K562 (cell line): Measurements from ENCODE around the gene C17orf78. TPM values are rescaled to one million over a fixed set of nuclear protein-coding genes. Genes with fewer than 3 reads are reported as not detected.

Experiments used
- ATAC-seq: fragments of 200-7000 bp; cut with Tn5 transposase; 3 replicates; pipeline ENCODE4 v1.9.1; 2020; ENCODE audit warnings: moderate library complexity
- BruUV-seq: library from RNA; stranded (reverse); fragments of 400-500 nt; replicated peaks from 2 replicates; lab custom pipeline; 2021; lab: Mats Ljungman, UMichigan
- CTCF ChIA-PET: fragments of 300-600 bp; formaldehyde crosslinking; extraction: SDS; loops from one replicate; lab custom pipeline; 2021; ENCODE audit warnings: low intra/inter-chr PET ratio; lab: Yijun Ruan, JAX
- POLR2A ChIA-PET: fragments of 300-600, 350-650 bp; sonication (Branson Sonifier 250); formaldehyde crosslinking; extraction: SDS; loops from one replicate; lab custom pipeline; 2021; ENCODE audit warnings: antibody characterized with exemption, inconsistent platforms; lab: Yijun Ruan, JAX
- DNase-seq, 4 experiments: peaks; one replicate each; pipeline versions ENCODE4 v3.0.0 to v3.0.0-alpha.2; 2011 to 2018; ENCODE audit warnings: low spot score in 3 of 4, mixed read lengths in 3 of 4; ENCODE audit errors: extremely low read depth in 1 of 4
- FAIRE-seq: peaks from 2 replicates; lab custom pipeline; 2011; peaks lifted over from hg19 to GRCh38; lab: Jason Lieb, UNC
- H2AFZ ChIP-seq: 2 replicates; pipeline ENCODE4 v1.6.0; 2011; ENCODE audit warnings: low read depth, low read length, control low read depth, inconsistent platforms
- H3K27ac ChIP-seq: fragments of 200-600 bp; 3 replicates; pipeline ENCODE4 v1.8.0; 2011; ENCODE audit warnings: low read depth, mild to moderate bottlenecking, control low read depth, inconsistent platforms, low read length, moderate library complexity, mixed read lengths; ENCODE audit errors: extremely low read depth
- H3K27me3 ChIP-seq, 2 experiments: fragments of 300-600 bp in 1 of 2; 2 replicates in 1 of 2; 3 replicates in 1 of 2; pipeline versions ENCODE4 v1.6.0 to v1.8.0; 2011; ENCODE audit warnings: inconsistent platforms in 2 of 2, low read length in 2 of 2, mild to moderate bottlenecking in 1 of 2, mixed read lengths in 1 of 2, moderate library complexity in 1 of 2; ENCODE audit not compliant: control insufficient read depth in 2 of 2, insufficient read depth in 2 of 2
- H3K36me3 ChIP-seq: fragments of 300-600 bp; 3 replicates; pipeline ENCODE4 v1.8.0; 2011; ENCODE audit warnings: mild to moderate bottlenecking, low read length, inconsistent platforms; ENCODE audit not compliant: control insufficient read depth, insufficient read depth
- H3K4me1 ChIP-seq, 2 experiments: fragments of 200-600 bp in 1 of 2; replicated peaks in 1 of 2; 2 replicates in 1 of 2; 3 replicates in 1 of 2; pipeline versions ENCODE4 v1.5.1 to v1.8.0; 2011; ENCODE audit warnings: inconsistent platforms in 2 of 2, low read length in 2 of 2, mild to moderate bottlenecking in 1 of 2, mixed read lengths in 1 of 2, moderate library complexity in 1 of 2; ENCODE audit not compliant: control insufficient read depth in 2 of 2, insufficient read depth in 2 of 2
- H3K4me2 ChIP-seq: 2 replicates; pipeline ENCODE4 v1.6.1; 2011; ENCODE audit warnings: low read length, control low read depth, inconsistent platforms, mixed read lengths; ENCODE audit not compliant: insufficient read depth
- H3K4me3 ChIP-seq: fragments of 200-600 bp; sonication (generic), shearing (Covaris generic); 2 replicates; pipeline ENCODE4 v1.5.1; 2016; ENCODE audit warnings: control low read depth, inconsistent platforms
- H3K79me2 ChIP-seq: fragments of 200-600 bp; 3 replicates; pipeline ENCODE4 v1.8.0; 2011; ENCODE audit warnings: low read length, inconsistent platforms; ENCODE audit not compliant: control insufficient read depth, insufficient read depth
- H3K9ac ChIP-seq, 2 experiments: 2 replicates each; pipeline versions ENCODE4 v1.6.0 to v1.6.1; 2011; ENCODE audit warnings: low read depth in 2 of 2, low read length in 2 of 2, control low read depth in 1 of 2, inconsistent platforms in 1 of 2, mild to moderate bottlenecking in 1 of 2, mixed read lengths in 1 of 2; ENCODE audit not compliant: insufficient read depth in 1 of 2
- H3K9me1 ChIP-seq: one replicate; pipeline ENCODE4 v1.6.0; 2011; ENCODE audit warnings: inconsistent platforms, mild to moderate bottlenecking, low read length, moderate library complexity; ENCODE audit not compliant: control insufficient read depth, insufficient read depth
- H3K9me3 ChIP-seq: replicated peaks from 2 replicates; pipeline ENCODE4 v1.5.1; 2011; ENCODE audit warnings: low read depth, low read length, inconsistent platforms; ENCODE audit not compliant: control insufficient read depth, insufficient read depth
- H4K20me1 ChIP-seq: replicated peaks from 2 replicates; pipeline ENCODE4 v1.6.1; 2011; ENCODE audit warnings: low read length, inconsistent platforms, mixed read lengths; ENCODE audit not compliant: control insufficient read depth, insufficient read depth
- CEBPB ChIP-seq: fragments of 450-650 bp; IDR thresholded peaks from 2 replicates; pipeline ENCODE4 v1.6.1; 2016; ENCODE audit warnings: missing genetic modification characterization, missing compliant biosample characterization
- CHD4 ChIP-seq: fragments of 200-600 bp; sonication (generic); IDR thresholded peaks from 3 replicates; pipeline ENCODE4 v1.6.1; 2012; ENCODE audit warnings: low read depth, mild to moderate bottlenecking, mixed read lengths, low read length, inconsistent platforms; ENCODE audit not compliant: insufficient read depth, insufficient replicate concordance, poor library complexity, severe bottlenecking
- E2F3 ChIP-seq: fragments of 250-450 bp; sonication (Bioruptor Pico); IDR thresholded peaks from 2 replicates; pipeline ENCODE4 v1.4.0; 2020; ENCODE audit warnings: mild to moderate bottlenecking
- ELF1 ChIP-seq: fragments of 200-800 bp; sonication (Bioruptor generic); IDR thresholded peaks from 2 replicates; pipeline ENCODE4 v1.6.1; 2016; ENCODE audit warnings: missing genetic modification characterization, missing compliant biosample characterization
- ESRRA ChIP-seq: fragments of 450-650 bp; IDR thresholded peaks from 2 replicates; pipeline ENCODE4 v1.6.1; 2014; ENCODE audit warnings: low read depth, mild to moderate bottlenecking, moderate library complexity, borderline replicate concordance
- MNT ChIP-seq, 2 experiments: fragments of 450-650 bp; conservative IDR thresholded peaks; 2 replicates each; pipeline ENCODE4 v1.6.1; 2017; ENCODE audit warnings: mild to moderate bottlenecking in 2 of 2, moderate library complexity in 2 of 2
- NFIX ChIP-seq: fragments of 250-450 bp; sonication (Bioruptor Pico); IDR thresholded peaks from 2 replicates; pipeline ENCODE4 v1.4.0; 2020; ENCODE audit warnings: low read depth, mild to moderate bottlenecking, moderate library complexity
- RBM15 ChIP-seq: fragments of 200-400 bp; formaldehyde crosslinking; IDR thresholded peaks from 2 replicates; pipeline ENCODE4 v1.6.1; 2018; ENCODE audit warnings: mild to moderate bottlenecking, low read length, moderate library complexity; ENCODE audit not compliant: insufficient read depth
- RHOXF2B ChIP-seq: fragments of 250-450 bp; sonication (Bioruptor Pico); conservative IDR thresholded peaks from 2 replicates; pipeline ENCODE4 v1.5.1; 2021
- SMAD3 ChIP-seq: fragments of 450-650 bp; formaldehyde crosslinking; conservative IDR thresholded peaks from 2 replicates; pipeline ENCODE4 v1.4.0; 2020; ENCODE audit warnings: mild to moderate bottlenecking
- SMAD4 ChIP-seq: fragments of 250-450 bp; sonication (Bioruptor Pico); conservative IDR thresholded peaks from 2 replicates; pipeline ENCODE4 v1.8.0; 2021; ENCODE audit warnings: inconsistent platforms, mild to moderate bottlenecking, moderate library complexity
- WHSC1 ChIP-seq: IDR thresholded peaks from one replicate; pipeline ENCODE4 v1.6.1; 2012; ENCODE audit warnings: low read length, control low read depth, inconsistent platforms
- ZNF583 ChIP-seq: fragments of 250-450 bp; sonication (Bioruptor Pico); IDR thresholded peaks from 2 replicates; pipeline ENCODE4 v1.4.0; 2020
- ZNF639 ChIP-seq, 2 experiments: fragments of 200-800 bp in 1 of 2; sonication (Bioruptor generic) in 1 of 2; sonication (generic) in 1 of 2; formaldehyde crosslinking in 1 of 2; IDR thresholded peaks in 1 of 2; conservative IDR thresholded peaks in 1 of 2; 2 replicates each; pipeline versions ENCODE4 v1.5.0 to v1.6.1; 2016 to 2020; ENCODE audit warnings: missing compliant biosample characterization in 1 of 2, missing genetic modification characterization in 1 of 2, missing genetic modification reagents in 1 of 2
- WGBS: fragments of 100-300 bp; shearing (Covaris generic); methylation state at CpG from one replicate; pipeline ENCODE4 v1.1.6; 2016; ENCODE audit warnings: low coverage, mixed read lengths; ENCODE audit not compliant: insufficient coverage; ENCODE audit errors: missing lambda C conversion rate; 5-methylcytosine and 5-hydroxymethylcytosine counted together
- in situ Hi-C: fragments of 300-500 bp; cut with MboI; formaldehyde crosslinking; loops from 4 replicates; pipeline ENCODE4 v1.15.0; 2018; ENCODE audit warnings: inconsistent platforms, mixed read lengths
- intact Hi-C: fragments of 100-400 bp; cut with micrococcal nuclease; formaldehyde crosslinking; loops from 2 replicates; pipeline ENCODE4 v1.14.2; 2022
- polyA plus RNA-seq, 8 experiments: library from polyadenylated mRNA; depleted of rRNA in 4 of 8; stranded (reverse) in 5 of 8; unstranded in 3 of 8; fragments of >200 nt; fragmentation: Nextera tagmentation in 2 of 8; fragmentation: Illumina TruSeq in 1 of 8; extraction: Ambion mirVana in 2 of 8; extraction: Trizol in 1 of 8; gene quantifications; 2 replicates each; pipeline versions ENCODE4 v1.2.1 to v1.2.3, GENCODE V29; 2011 to 2014; ENCODE audit warnings: inconsistent platforms in 1 of 8, missing spikeins in 1 of 8
- total RNA-seq, 7 experiments: library from RNA; depleted of rRNA in 6 of 7; stranded (reverse); fragments of >200 nt in 6 of 7; fragmentation: Illumina TruSeq in 2 of 7; extraction: Trizol in 2 of 7; gene quantifications; 2 replicates each; pipeline versions ENCODE4 v1.2.1 to v1.2.3, GENCODE V29; 2011 to 2021; ENCODE audit warnings: low replicate concordance in 1 of 7

Gene C17orf78
- total and polyA plus RNA-seq, 9 of the 15 experiments (the other 6 are each of a cell fraction or from before 2014, with no cell fraction given), result not detected

GRCh38 chr17:37358098-37358829, 17.5 kb upstream of the C17orf78 start (continued):
- TF ChIP-seq RHOXF2B, result no peak
- peak; percentile 94 to 96; a peak in 2 of 4 replicates for TF ChIP-seq MNT (conservative IDR thresholded peaks at IDR 0.05)
- TF ChIP-seq ZNF583 (CRISPR knock-in tag), result 0 out of 2 replicates have a peak, but pooled peaks have one; percentile 28
- TF ChIP-seq SMAD3 (CRISPR knock-in tag), result 0 out of 2 replicates have a peak, but pooled peaks have one; percentile 28
- TF ChIP-seq CEBPB, result no peak

- Histone ChIP-seq H3K4me1 (peaks cover 14 to 20% of the 10 kb centered on the region in 2 experiments), H3K27ac (peak overlapping the region; percentile 97), H3K4me2 (peak overlapping the region; percentile 97), H3K36me3 (peaks cover 19% of the 10 kb centered on the region), H2AFZ (peak overlapping the region; percentile 92), H3K9me3 (no peaks in the 10 kb centered on the region), H4K20me1 (no peaks in the 10 kb centered on the region), H3K9ac (peak overlapping the region; percentile 94 to 95), H3K9me1 (no peaks in the 10 kb centered on the region), H3K79me2 (peaks cover 52% of the 10 kb centered on the region), H3K27me3 (no peaks in the 10 kb centered on the region), H3K4me3 (peak overlapping the region; percentile 99)
- POLR2A ChIA-PET, result interaction anchor here (0.6 to 1.7 kb wide), 11 partner anchors 8 to 291 kb away, joined by 3 to 5 read pairs (median 4); no protein-coding TSS in a partner anchor
- in situ Hi-C loops, result no loop called here
- DNase-seq (peak; percentile 95 to 98 (median 97)), FAIRE-seq (no peak), ATAC-seq (peak; percentile 95)
- under 1% methylated on average over 54 of the region's 88 CpGs for WGBS
- BruUV-seq, result no TSS peak
- CTCF ChIA-PET, result interaction anchor here (2.0 kb wide), 1 partner anchor 15 kb away, joined by 9 read pairs; no protein-coding TSS in a partner anchor
- intact Hi-C loops, result no loop called here
- TF ChIP-seq NFIX (no peak), E2F3 (CRISPR knock-in tag) (peak; percentile 53; the same call in 1 of the 2 replicates), SMAD4 (peak; percentile 93), WHSC1 (no peak), CHD4 (no peak), ZNF639 (CRISPR knock-in tag; conservative IDR thresholded peaks at IDR 0.05 in 1 of 2, IDR thresholded peaks at IDR 0.05 in 1 of 2) (no peak), RBM15 (no peak), ESRRA (peak; percentile 81), ELF1 (tag) (no peak; the same call in 1 of the 2 replicates)
These were observed 16.7 kb upstream of the C17orf78 start for GRCh38 chr17:37358830-37359681.
